ENCODE results near the gene LIN7B.

Gene LIN7B

DNA sequence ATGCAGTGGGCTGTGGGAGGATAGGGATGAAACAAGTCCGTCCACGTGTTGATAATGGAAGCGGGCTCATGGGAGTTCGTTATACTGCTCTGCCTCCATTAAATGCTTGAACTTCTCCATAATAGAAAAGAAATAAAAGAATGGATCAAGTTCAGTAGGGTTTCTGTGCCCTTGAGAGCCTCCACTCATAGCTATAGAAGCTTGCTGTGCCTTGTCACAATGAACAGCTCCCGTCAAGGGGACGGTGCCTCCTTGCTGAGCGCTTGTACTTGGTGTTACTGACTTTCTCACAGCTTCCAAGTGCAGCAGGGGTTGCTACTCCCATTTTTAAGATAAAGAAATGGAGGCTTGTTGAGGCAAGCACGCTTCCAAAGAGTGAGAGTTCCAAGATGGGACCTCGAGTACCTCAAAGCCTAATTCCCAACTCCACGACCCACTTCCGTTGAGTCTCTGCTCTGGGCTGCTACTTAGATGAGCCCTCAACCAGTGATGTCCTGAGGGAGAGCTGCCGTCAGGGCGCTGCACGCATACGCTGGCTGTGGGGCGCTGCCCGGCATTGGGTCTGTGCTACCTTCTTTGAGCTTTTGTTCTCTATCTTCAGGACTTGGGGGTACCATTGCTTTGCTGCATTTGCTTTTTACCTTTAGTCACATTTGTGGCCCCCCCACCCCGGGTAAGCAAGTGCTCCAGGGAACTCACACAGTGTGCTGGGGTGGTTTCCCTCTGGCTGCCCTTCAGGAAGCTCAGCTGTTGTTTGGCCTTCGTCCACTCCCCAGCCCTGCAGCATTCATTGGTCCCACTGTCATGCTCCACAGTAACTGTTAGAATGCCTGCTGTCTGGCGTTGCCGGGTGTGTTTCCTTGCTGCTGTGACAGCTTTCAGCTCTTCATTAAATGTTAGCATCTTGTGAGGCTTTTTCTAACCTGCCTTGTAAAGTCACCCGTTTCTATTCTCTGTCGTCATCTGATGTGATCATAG, 19.4 kb upstream of the LIN7B start:
- no peak for DNase-seq

DNA sequence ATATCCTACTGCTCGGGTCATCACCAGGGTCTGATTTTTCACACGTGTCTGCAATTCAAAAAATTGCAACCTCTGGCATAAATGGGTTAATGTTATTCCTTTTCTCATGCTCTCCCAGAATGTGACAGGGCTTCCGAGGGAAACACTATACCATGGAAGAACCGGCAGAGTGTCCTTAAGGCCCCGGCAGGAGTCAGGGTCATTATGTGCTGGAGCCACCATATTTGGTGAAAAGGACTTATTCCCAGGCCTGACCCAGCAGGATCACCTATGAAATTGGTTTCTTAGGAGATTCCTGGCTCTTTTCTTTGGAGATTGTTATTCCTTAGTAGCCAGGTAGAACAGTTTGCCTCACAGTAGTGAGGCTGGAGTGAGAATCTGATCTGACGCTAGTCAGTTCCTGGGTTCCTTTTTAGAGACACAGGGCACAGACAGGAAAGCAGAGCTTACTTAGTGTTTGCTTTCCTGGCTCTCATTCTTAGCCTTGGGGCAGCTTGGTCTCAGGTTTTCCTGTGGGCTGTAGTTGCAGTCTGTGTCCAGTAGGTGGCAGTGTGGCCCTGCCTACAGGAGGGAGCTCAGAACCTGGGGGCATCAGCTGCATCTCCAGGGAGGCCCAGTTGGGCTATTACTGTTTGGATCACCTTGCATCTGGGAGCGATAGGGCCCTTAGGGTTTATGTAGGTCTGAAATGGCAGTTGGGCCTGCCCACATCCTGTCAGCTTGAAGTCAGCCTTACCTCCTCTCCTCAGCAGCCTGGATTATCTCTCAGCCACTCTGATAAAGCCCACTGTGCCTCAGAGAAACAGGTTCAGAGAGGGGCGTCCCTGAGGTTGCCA, 16.5 kb upstream of the LIN7B start:
- DNase-seq, result peak; percentile 37

DNA sequence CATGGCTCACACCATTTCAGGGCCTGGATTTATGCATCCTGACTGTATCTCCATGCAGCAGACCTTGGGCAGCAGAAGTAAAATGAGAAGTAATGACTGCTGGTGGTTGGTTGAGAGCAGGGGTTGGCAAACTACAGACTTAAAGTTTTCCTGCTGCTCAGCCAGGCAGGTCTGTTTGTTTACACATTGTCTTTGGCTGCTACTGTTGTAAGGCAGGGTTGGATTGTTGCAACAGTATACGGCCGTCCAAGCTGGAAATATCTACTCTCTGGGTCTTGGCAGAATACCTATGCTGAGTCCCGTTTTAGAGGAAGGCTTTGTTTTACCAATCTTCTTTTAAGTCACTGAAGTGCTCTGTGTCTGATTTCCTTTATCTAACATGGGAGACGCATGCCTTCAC, 15.4 kb upstream of the LIN7B start:
- DNase-seq, result no peak

GRCh38 chr19:49101160-49101559, 13.0 kb upstream of the LIN7B start:
- no peak for DNase-seq

GRCh38 chr19:49102303-49102702, 11.9 kb upstream of the LIN7B start:
- no peak for DNase-seq

- DNase-seq, result no peak
Observed at GRCh38 chr19:49103331-49104085, 10.7 kb upstream of the LIN7B start.

GRCh38 chr19:49104229-49104864, 9.8 kb upstream of the LIN7B start:
- DNase-seq, result no peak

DNA sequence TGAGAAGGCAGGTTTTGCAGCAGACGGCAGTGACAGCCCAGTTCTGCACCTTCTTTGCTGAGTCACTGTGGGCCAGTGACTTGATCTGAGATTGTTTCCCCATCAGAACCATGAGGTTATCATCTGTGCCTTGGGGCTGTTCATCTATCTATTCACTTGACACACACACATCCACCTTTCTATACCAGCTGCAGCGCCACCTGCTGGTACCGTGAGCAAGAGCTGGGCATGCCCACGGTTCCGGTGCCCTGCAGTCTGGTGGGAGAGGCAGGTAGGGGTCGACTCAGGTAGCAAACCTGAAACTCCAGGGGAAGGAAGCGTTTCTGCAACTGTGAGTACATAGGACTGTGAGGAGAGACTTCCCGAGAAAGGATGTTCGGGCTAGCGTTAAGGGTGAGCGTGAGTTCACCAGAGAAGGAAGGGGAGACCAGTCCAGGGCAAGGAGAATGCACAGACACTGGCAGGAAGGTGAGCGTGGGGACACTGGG, 7.5 kb upstream of the LIN7B start:
- DNase-seq, result no peak

GRCh38 chr19:49107625-49108459, 6.3 kb upstream of the LIN7B start:
- DNase-seq, result no peak

DNA sequence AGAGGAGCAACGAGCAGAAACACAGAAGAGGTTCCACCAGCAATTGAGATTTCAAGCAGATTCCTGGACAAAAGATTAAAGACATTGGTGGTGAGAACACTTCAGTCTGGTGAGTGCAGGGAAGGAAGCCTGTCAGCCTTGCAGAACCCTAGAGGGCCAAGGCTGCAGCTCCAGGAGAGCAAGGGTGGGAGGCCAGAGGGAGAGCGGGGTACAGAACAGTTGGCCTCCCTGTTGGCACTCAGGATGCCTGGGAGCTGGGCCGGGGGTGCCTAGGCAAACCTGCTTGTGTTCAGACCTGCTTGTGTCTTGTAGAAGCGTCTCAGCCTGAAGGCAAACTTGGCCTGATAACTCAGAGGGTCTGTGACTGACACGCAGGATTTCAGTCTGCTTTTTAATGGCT, 5.1 kb upstream of the LIN7B start:
- DNase-seq, result no peak

- DNase-seq, result no peak
Observed at GRCh38 chr19:49109569-49110233, 4.5 kb upstream of the LIN7B start.

DNA sequence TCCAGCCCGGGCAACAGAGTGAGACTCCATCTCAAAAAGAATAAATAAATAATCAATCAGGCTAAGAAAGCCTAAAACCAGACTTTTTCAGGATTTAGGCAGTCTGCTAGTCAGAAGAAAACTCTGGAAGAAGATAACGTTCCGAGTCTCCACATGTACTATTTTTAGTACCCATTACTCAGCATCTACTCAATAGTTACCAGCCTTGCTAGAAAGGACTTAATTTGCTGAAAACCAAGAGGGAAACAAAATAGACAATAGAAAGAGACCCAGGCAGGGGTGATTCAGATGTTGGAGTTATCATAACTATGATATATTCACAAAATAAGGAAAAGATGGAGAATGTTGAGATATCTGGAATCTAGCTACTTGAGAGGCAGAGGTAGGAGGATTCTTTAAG, 3.6 kb upstream of the LIN7B start:
- no peak for DNase-seq

DNA sequence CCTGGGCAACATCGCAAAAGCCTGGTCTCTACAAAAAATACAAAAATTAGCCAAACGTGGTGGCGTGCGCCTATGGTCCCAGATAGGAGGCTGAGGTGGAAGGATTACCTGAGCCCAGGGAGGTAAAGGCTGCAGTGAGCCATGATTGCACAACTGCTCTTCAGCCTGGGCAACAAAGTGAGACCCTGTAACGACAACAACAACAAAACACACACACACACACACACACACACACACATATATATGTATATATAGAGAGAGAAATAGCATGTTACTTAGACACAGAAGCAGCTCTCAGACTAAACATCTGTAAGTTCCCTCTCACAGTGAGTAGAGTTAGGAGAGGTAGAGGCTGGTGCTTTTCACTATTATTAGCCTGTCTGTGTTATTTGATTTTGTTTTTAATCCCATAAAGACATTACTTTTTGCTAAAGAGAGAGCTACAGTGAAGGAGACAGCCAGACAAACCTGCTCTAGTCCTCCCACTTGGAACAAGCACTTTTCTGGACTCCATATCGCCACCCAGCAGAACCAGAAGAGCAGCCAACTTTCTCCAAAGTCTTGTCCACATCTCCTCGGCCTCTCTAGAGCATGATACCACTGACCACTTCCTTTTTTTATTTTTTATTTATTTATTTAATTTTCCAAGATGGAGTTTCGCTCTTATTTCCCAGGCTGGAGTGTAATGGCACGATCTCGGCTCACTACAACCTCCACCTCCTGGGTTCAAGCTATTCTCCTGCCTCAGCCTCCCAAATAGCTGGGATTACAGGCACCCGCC, 2.8 kb upstream of the LIN7B start:
- no peak for DNase-seq

DNA sequence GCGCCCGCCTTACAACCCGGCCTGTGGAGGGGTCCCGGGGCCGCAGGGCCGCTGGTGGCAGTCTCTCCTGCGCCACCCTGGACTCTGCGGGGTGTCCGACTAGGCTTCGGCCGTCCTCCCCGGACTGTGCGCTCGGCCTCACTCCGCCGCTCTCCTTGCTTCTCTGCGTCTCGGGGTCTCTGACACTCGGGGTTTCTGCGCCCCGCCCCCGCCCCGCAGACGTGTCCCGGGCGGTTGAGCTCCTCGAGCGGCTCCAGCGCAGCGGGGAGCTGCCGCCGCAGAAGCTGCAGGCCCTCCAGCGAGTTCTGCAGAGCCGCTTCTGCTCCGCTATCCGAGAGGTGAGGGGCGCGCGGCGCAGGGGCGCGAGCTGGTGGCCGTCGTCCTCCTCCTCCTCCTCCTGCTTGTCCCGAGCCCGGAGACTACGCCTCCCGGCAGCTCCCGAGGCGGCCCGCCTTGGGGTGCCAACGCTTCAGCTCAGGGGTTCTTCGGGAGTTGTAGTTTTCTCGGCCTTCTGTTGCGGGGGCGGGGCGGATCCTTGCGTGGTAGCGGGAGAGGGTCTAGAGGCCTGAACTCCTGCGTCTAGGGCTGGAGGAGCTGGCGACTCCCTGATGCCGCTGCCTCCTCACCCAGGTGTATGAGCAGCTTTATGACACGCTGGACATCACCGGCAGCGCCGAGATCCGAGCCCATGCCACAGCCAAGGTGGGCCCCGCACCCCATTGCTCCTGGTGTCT, 627 bp downstream of the LIN7B start:
- peak; percentile 48 for DNase-seq

- no peak for DNase-seq
Observed at GRCh38 chr19:49116544-49116943, 2.4 kb downstream of the LIN7B start.

- DNase-seq, result no peak
Observed at GRCh38 chr19:49117677-49118564, 3.8 kb downstream of the LIN7B start.

GRCh38 chr19:49118565-49119410, 4.6 kb downstream of the LIN7B start, which contains the start of gene C19orf73:
TSS of gene C19orf73 (minus strand) at chr19:49119143. CDS start at chr19:49119022, 121 bp downstream.
- peak; percentile 78 for DNase-seq

Data from DMS79 (cell line).